Prostate gland (tissue), 2 donors: ENCODE measurements around the gene CDK9.

Experiments used
- CTCF ChIP-seq, 4 experiments: fragments of 200-600 bp in 2 of 4; fragments of 450-650 bp in 2 of 4; sonication (generic) in 2 of 4; IDR thresholded peaks; 1 replicate in 3 of 4; 2 replicates in 1 of 4; pipeline ENCODE4 v1.5.1; 2016 to 2019; ENCODE audit warnings: antibody characterized with exemption in 4 of 4, mild to moderate bottlenecking in 2 of 4, moderate library complexity in 2 of 4
- POLR2A ChIP-seq: fragments of 450-650 bp; IDR thresholded peaks from one replicate; pipeline ENCODE4 v1.6.1; 2016; ENCODE audit warnings: antibody characterized with exemption, mild to moderate bottlenecking
- POLR2AphosphoS5 ChIP-seq: sonication (generic); formaldehyde crosslinking; IDR thresholded peaks from one replicate; pipeline ENCODE4 v1.6.1; 2017; ENCODE audit warnings: antibody characterized with exemption

- TF ChIP-seq POLR2AphosphoS5 = no peak
- TF ChIP-seq CTCF (IDR thresholded peaks at IDR 0.05) = no peak
- TF ChIP-seq POLR2A = no peak
Measured at GRCh38 chr9:127754099-127755060, 31.5 kb upstream of the CDK9 start.
